H1 (cell line): Measurements from ENCODE around the gene TROAP. TPM values are rescaled to one million over a fixed set of nuclear protein-coding genes. Genes with fewer than 3 reads are reported as not detected.

Source experiments
- CTCF ChIA-PET: fragments of 300-600 bp; sonication (Branson Sonifier 250); formaldehyde crosslinking; loops from one replicate; lab custom pipeline; 2021; ENCODE audit not compliant: partially characterized antibody; lab: Charles Lee
- POLR2A ChIA-PET: fragments of 300-600 bp; sonication (Branson Sonifier 250); formaldehyde crosslinking; loops from one replicate; lab custom pipeline; 2021; ENCODE audit warnings: inconsistent platforms; ENCODE audit not compliant: partially characterized antibody; lab: Charles Lee
- DNase-seq, 2 experiments: peaks; one replicate each; pipeline versions ENCODE4 v3.0.0 to v3.0.0-alpha.2; 2010 to 2022; ENCODE audit warnings: low spot score in 2 of 2, low read depth in 1 of 2, mixed read lengths in 1 of 2
- FAIRE-seq: peaks from 2 replicates; lab custom pipeline; 2011; peaks lifted over from hg19 to GRCh38; lab: Jason Lieb, UNC
- H2AFZ ChIP-seq: 2 replicates; pipeline ENCODE4 v1.8.1; 2012; ENCODE audit warnings: low read length, inconsistent platforms
- H2AK5ac ChIP-seq: 2 replicates; pipeline ENCODE4 v1.6.1; 2013; ENCODE audit warnings: low read depth, low read length
- H2BK120ac ChIP-seq: replicated peaks from 2 replicates; pipeline ENCODE3; 2013; ENCODE audit warnings: low read depth, low read length, inconsistent platforms
- H2BK12ac ChIP-seq: 2 replicates; pipeline ENCODE4 v1.6.1; 2013; ENCODE audit warnings: low read depth, low read length
- H2BK15ac ChIP-seq: 2 replicates; pipeline ENCODE4 v1.6.1; 2013; ENCODE audit warnings: low read length
- H2BK20ac ChIP-seq: 2 replicates; pipeline ENCODE4 v1.6.1; 2013; ENCODE audit warnings: low read length
- H2BK5ac ChIP-seq: 2 replicates; pipeline ENCODE4 v1.6.1; 2013; ENCODE audit warnings: low read depth, low read length
- H3K14ac ChIP-seq: 2 replicates; pipeline ENCODE4 v1.6.1; 2013; ENCODE audit warnings: inconsistent platforms; ENCODE audit not compliant: insufficient read length
- H3K18ac ChIP-seq: 2 replicates; pipeline ENCODE4 v1.6.1; 2013; ENCODE audit warnings: low read length; ENCODE audit errors: extremely low read depth
- H3K23ac ChIP-seq: 2 replicates; pipeline ENCODE4 v1.6.1; 2013; ENCODE audit warnings: inconsistent platforms; ENCODE audit not compliant: insufficient read length
- H3K23me2 ChIP-seq: 2 replicates; pipeline ENCODE4 v1.6.1; 2013; ENCODE audit warnings: low read depth, low read length
- H3K27ac ChIP-seq: 2 replicates; pipeline ENCODE4 v1.6.1; 2011; ENCODE audit warnings: low read depth, low read length, inconsistent platforms
- H3K27me3 ChIP-seq, 4 experiments: replicated peaks in 1 of 4; 1 replicate in 1 of 4; 2 replicates in 3 of 4; pipeline versions ENCODE4 v1.6.1 to v1.8.1; 2011 to 2013; ENCODE audit warnings: low read length in 3 of 4, mild to moderate bottlenecking in 3 of 4, inconsistent platforms in 2 of 4, mixed read lengths in 2 of 4, moderate library complexity in 1 of 4; ENCODE audit not compliant: control insufficient read depth in 3 of 4, insufficient read depth in 3 of 4; ENCODE audit errors: extremely low read depth in 1 of 4
- H3K36me3 ChIP-seq, 4 experiments: 2 replicates each; pipeline versions ENCODE4 v1.6.1 to v1.8.1; 2011 to 2013; ENCODE audit warnings: mild to moderate bottlenecking in 4 of 4, low read length in 3 of 4, moderate library complexity in 2 of 4, control low read depth in 1 of 4, inconsistent platforms in 1 of 4; ENCODE audit not compliant: insufficient read depth in 4 of 4, control insufficient read depth in 2 of 4
- H3K4ac ChIP-seq: replicated peaks from 2 replicates; pipeline ENCODE3; 2013; ENCODE audit warnings: low read length, low read depth, mixed read lengths, inconsistent platforms; ENCODE audit not compliant: insufficient read length
- H3K4me1 ChIP-seq, 4 experiments: replicated peaks in 1 of 4; 1 replicate in 1 of 4; 2 replicates in 3 of 4; pipeline versions ENCODE4 v1.6.1 to v1.8.1; 2011 to 2013; ENCODE audit warnings: low read length in 3 of 4, inconsistent platforms in 2 of 4, mixed read lengths in 1 of 4; ENCODE audit not compliant: insufficient read depth in 4 of 4, control insufficient read depth in 3 of 4
- H3K4me2 ChIP-seq, 2 experiments: 2 replicates each; pipeline versions ENCODE4 v1.6.1 to v1.8.1; 2011 to 2013; ENCODE audit warnings: low read depth in 2 of 2, low read length in 2 of 2, control low read depth in 1 of 2, inconsistent platforms in 1 of 2, mild to moderate bottlenecking in 1 of 2; ENCODE audit not compliant: insufficient read depth in 1 of 2
- H3K4me3 ChIP-seq, 4 experiments: fragments of 200-600, 300-600 bp in 1 of 4; sonication (generic), shearing (Covaris generic), sonication (Bioruptor Twin) in 1 of 4; 2 replicates each; pipeline versions ENCODE4 v1.5.1 to v1.8.1; 2011 to 2016; ENCODE audit warnings: low read length in 4 of 4, low read depth in 3 of 4, control low read depth in 2 of 4, inconsistent platforms in 2 of 4, mild to moderate bottlenecking in 2 of 4, mixed read lengths in 1 of 4, moderate library complexity in 1 of 4; ENCODE audit not compliant: insufficient read depth in 2 of 4; ENCODE audit errors: extremely low read depth in 1 of 4
- H3K56ac ChIP-seq: replicated peaks from 2 replicates; pipeline ENCODE3; 2013; ENCODE audit warnings: low read depth, mild to moderate bottlenecking, mixed read lengths, low read length, inconsistent platforms; ENCODE audit not compliant: insufficient read length
- H3K79me1 ChIP-seq: 2 replicates; pipeline ENCODE4 v1.6.1; 2013; ENCODE audit warnings: low read depth, low read length, control low read depth
- H3K79me2 ChIP-seq, 2 experiments: 2 replicates each; pipeline versions ENCODE4 v1.6.1 to v1.8.1; 2012 to 2013; ENCODE audit warnings: low read length in 2 of 2, mild to moderate bottlenecking in 2 of 2, inconsistent platforms in 1 of 2; ENCODE audit not compliant: insufficient read depth in 2 of 2, control insufficient read depth in 1 of 2
- H3K9ac ChIP-seq, 4 experiments: replicated peaks in 1 of 4; 1 replicate in 1 of 4; 2 replicates in 3 of 4; pipeline versions ENCODE4 v1.6.1 to v1.8.1; 2011 to 2013; ENCODE audit warnings: low read depth in 3 of 4, low read length in 3 of 4, control low read depth in 2 of 4, mild to moderate bottlenecking in 2 of 4, moderate library complexity in 2 of 4, inconsistent platforms in 1 of 4; ENCODE audit errors: extremely low read depth in 1 of 4
- H3K9me3 ChIP-seq, 2 experiments: 2 replicates each; pipeline versions ENCODE4 v1.6.1 to v1.8.1; 2012 to 2013; ENCODE audit warnings: mild to moderate bottlenecking in 2 of 2, moderate library complexity in 2 of 2, control low read depth in 1 of 2, inconsistent platforms in 1 of 2, low read depth in 1 of 2, low read length in 1 of 2, mixed read lengths in 1 of 2; ENCODE audit not compliant: insufficient read depth in 2 of 2
- H4K20me1 ChIP-seq, 2 experiments: replicated peaks in 1 of 2; 2 replicates each; pipeline versions ENCODE3 to v1.8.1; 2011 to 2013; ENCODE audit warnings: inconsistent platforms in 2 of 2, low read length in 2 of 2, mild to moderate bottlenecking in 1 of 2; ENCODE audit not compliant: insufficient read depth in 2 of 2, control insufficient read depth in 1 of 2
- H4K5ac ChIP-seq: 2 replicates; pipeline ENCODE4 v1.6.1; 2013; ENCODE audit warnings: low read length, low read depth, mixed read lengths, inconsistent platforms; ENCODE audit not compliant: insufficient read length
- H4K8ac ChIP-seq: 2 replicates; pipeline ENCODE4 v1.8.0; 2013; ENCODE audit warnings: mild to moderate bottlenecking, moderate library complexity, low read length, inconsistent platforms; ENCODE audit not compliant: insufficient read depth; ENCODE audit errors: extremely low read depth
- H4K91ac ChIP-seq: replicated peaks from 2 replicates; pipeline ENCODE3; 2013; ENCODE audit warnings: low read length, mixed read lengths, inconsistent platforms; ENCODE audit not compliant: insufficient read length
- EZH2 ChIP-seq: fragments of 200-600 bp; sonication (generic); IDR thresholded peaks from 2 replicates; pipeline ENCODE4 v1.7.1; 2012; ENCODE audit warnings: low read depth, mild to moderate bottlenecking, moderate library complexity, low read length, inconsistent platforms; ENCODE audit not compliant: severe bottlenecking
- KDM4A ChIP-seq: IDR thresholded peaks from one replicate; pipeline ENCODE4 v1.7.1; 2012; ENCODE audit warnings: low read depth, mild to moderate bottlenecking, moderate library complexity, low read length, inconsistent platforms; ENCODE audit not compliant: severe bottlenecking
- SIX5 ChIP-seq: IDR thresholded peaks from 2 replicates; pipeline ENCODE4 v1.6.1; 2011; ENCODE audit warnings: mild to moderate bottlenecking, low read depth, low read length
- SUZ12 ChIP-seq: fragments of 200-600 bp; sonication (generic); IDR thresholded peaks from 2 replicates; pipeline ENCODE4 v1.6.1; 2012; ENCODE audit warnings: mild to moderate bottlenecking, inconsistent platforms, low read length, moderate library complexity, mixed read lengths
- WGBS, 2 experiments: shearing (Covaris generic) in 1 of 2; methylation state at CpG; one replicate each; pipeline versions ENCODE4 v1.1.6 to v1.1.7; 2013 to 2015; ENCODE audit warnings: low lambda C conversion rate in 2 of 2, mixed read lengths in 2 of 2, inconsistent platforms in 1 of 2, low coverage in 1 of 2, missing lambda C conversion rate in 1 of 2; ENCODE audit not compliant: insufficient replicate concordance in 2 of 2, insufficient coverage in 1 of 2, insufficient read length in 1 of 2; ENCODE audit errors: extremely low coverage in 1 of 2, missing lambda C conversion rate in 1 of 2; 5-methylcytosine and 5-hydroxymethylcytosine counted together
- polyA plus RNA-seq, 7 experiments: library from polyadenylated mRNA; depleted of rRNA in 3 of 7; stranded (reverse) in 5 of 7; unstranded in 2 of 7; fragments of >200 nt in 5 of 7; fragments of 200-250 nt in 2 of 7; gene quantifications; 1 replicate in 5 of 7; 2 replicates in 1 of 7; 4 replicates in 1 of 7; pipeline versions ENCODE4 v1.2.1 to v1.2.3, GENCODE V29; 2011 to 2013; ENCODE audit warnings: missing spikeins in 2 of 7, mixed read lengths in 2 of 7
- total RNA-seq: library from RNA; stranded (reverse); fragmentation: NEBNext Ultra II Directional; extraction: Animal tissue kit (Norgen Biotek cat#: 25700); gene quantifications from 2 replicates; pipeline ENCODE4 v1.2.1, GENCODE V29; 2021

Gene TROAP
- total and polyA plus RNA-seq, 2 of the 8 experiments (the other 6 are each of a cell fraction or from before 2014, with no cell fraction given), result 36.7 to 52.0 TPM

GRCh38 chr12:49345051-49345824, 22.2 kb downstream of the TROAP start:
- Histone ChIP-seq H3K14ac (no peak overlapping the region), H3K23ac (no peak overlapping the region), H3K79me2 (no peaks in the 10 kb centered on the region), H3K9me3 (no peaks in the 10 kb centered on the region), H2BK120ac (no peak overlapping the region), H3K27me3 (peaks cover 66 to 95% (median 91%) of the 10 kb centered on the region in 4 experiments), H2BK12ac (no peak overlapping the region), H4K5ac (no peak overlapping the region), H3K9ac (no peak overlapping the region), H2BK15ac (0 out of 2 replicates have a peak overlapping the region, but pooled peaks have one; percentile 40), H3K23me2 (peaks cover 9% of the 10 kb centered on the region), H2AFZ (no peak overlapping the region), H3K4ac (no peak overlapping the region), H4K20me1 (peaks cover 13 to 19% of the 10 kb centered on the region in 2 experiments), H4K8ac (no peak overlapping the region; the same call in 1 of the 2 replicates), H3K4me3 (peak overlapping the region; percentile 25 to 69 (median 40); a peak in 5 of 8 replicates), H3K4me2 (peak overlapping the region; percentile 45 to 80), H2AK5ac (no peak overlapping the region), H3K56ac (no peak overlapping the region), H2BK5ac (no peak overlapping the region), H4K91ac (no peak overlapping the region), H3K4me1 (peaks cover 4 to 38% (median 24%) of the 10 kb centered on the region in 4 experiments), H3K18ac (no peak overlapping the region), H3K27ac (no peak overlapping the region), H3K36me3 (no peaks in the 10 kb centered on the region; a peak in 1 of 8 replicates)
- DNase-seq, result peak in 1 of 2 experiments; percentile 67
- no peak for FAIRE-seq
- CTCF ChIA-PET, result interaction anchor here (4.3 to 26.7 kb wide), 5 partner anchors 11 to 208 kb away, joined by 25 to 538 read pairs (median 115); partner anchors contain the start of genes C1QL4 and PRPH
- WGBS, 2 experiments, result 1% methylated on average over 20 of the region's 70 CpGs; no CpG with 5 or more reads in 1 of the 2 experiments
- POLR2A ChIA-PET, result interaction anchor here (1.0 to 2.6 kb wide), 5 partner anchors 12 to 63 kb away, joined by 3 to 22 read pairs (median 8); partner anchors contain the start of genes PRPH and SPATS2
- peak; percentile 2; the same call in 1 of the 2 replicates for TF ChIP-seq SUZ12
- no peak for TF ChIP-seq SIX5
- TF ChIP-seq EZH2, result peak; percentile 59
- TF ChIP-seq KDM4A, result peak; percentile 14
- TF ChIP-seq, all 59 proteins: peak for 3
- H2BK20ac ChIP-seq, result no peak overlapping the region
- no peaks in the 10 kb centered on the region for H3K79me1 ChIP-seq
